ENCODE data around the gene PRICKLE1.

The PRICKLE1 gene

DNA sequence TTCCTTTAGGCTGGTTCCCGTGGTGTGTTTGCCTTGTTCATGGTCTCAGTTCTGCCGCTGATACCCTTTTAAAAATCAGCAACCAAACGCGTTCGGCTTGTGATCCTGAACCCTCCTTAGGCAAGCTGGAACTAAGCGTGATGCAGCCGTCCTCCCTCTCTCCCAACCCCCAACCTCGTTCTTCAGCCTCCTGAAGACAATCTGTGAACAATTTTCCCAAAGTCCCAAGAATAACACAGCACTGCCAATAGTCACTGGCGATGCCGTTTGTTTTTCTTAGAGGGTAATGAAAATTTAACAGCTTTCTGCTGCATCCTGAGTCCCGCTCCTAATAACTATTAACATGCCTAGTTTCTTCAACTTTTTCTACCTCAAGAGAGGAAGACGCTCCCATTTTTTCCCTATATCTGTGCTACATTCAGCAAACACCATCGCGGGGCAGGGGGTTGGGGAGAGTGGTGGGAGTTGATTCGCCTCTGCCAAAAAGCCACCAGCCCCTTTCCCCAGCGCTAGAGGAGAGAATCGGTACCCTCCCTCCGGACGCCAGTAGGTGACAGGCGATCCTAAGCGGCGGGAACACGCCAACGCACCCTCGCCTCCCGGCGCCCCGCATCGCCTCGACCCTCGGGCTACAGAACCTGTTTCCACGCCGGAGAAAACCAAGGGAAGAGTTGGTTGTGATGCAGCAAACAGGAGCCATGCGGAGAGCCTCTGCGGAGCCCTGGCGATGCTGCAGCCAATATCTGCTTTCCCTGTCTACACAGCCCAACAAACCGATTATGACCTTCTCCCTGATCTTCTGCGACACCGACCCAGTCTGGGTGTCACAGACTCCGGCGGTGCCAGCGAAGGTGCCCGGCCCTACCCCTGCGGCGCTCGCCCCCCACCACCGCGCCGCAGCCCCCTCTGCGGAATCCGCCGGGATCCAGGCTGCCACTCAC lies 752 bp downstream of the PRICKLE1 start:
- no peak for DNase-seq (ENCODE audit: low read depth in 2 of 2)

DNA sequence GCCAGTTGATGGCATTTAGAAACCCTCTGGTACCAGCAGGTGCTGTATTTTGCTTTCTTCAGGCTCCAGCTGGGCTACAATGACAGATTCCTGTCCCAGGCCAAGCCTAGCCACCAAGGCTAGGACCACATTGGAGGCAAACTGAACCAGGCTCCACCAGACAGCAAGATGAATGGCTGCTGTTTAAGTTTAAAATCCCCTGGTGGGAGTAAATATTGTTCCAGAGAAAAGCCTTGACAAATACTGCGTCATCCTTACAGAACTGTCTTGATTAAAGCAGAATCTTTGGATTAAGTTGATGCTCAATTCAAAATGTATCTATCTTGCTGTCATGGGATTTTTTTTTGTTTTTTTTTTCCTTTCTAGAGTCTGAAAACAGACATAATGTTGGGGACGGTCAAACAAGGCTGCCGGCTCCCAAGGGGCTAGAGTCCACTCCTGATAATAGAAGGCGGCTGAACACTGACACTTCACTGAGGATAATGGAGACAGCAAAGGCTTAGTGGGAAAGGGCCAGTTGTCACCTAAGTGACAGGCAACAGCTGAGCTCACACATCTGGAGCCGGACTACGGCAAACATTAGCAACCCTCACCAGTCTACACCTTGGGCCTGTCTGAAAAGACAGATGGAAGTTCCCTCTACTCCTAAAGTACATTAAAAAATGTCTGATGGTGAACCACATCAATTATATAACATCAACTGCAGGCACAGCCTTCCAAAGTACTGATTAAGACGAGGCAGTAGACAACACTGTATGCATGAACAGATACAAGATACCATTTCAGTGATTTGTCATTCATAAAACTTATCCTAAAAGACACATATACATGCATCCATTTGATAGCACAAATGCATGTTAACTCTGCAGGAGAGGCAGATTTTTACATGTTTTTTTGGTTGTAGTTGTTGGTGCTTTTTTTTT lies 1.7 kb downstream of the PRICKLE1 start:
- no peak for DNase-seq (ENCODE audit: low read depth in 2 of 2)

GRCh38 chr12:42586268-42586667 lies 3.3 kb downstream of the PRICKLE1 start:
- DNase-seq (ENCODE audit: low read depth in 2 of 2): no peak

GRCh38 chr12:42585841-42586216 lies 3.7 kb downstream of the PRICKLE1 start:
- DNase-seq (ENCODE audit: low read depth in 2 of 2): no peak

DNA sequence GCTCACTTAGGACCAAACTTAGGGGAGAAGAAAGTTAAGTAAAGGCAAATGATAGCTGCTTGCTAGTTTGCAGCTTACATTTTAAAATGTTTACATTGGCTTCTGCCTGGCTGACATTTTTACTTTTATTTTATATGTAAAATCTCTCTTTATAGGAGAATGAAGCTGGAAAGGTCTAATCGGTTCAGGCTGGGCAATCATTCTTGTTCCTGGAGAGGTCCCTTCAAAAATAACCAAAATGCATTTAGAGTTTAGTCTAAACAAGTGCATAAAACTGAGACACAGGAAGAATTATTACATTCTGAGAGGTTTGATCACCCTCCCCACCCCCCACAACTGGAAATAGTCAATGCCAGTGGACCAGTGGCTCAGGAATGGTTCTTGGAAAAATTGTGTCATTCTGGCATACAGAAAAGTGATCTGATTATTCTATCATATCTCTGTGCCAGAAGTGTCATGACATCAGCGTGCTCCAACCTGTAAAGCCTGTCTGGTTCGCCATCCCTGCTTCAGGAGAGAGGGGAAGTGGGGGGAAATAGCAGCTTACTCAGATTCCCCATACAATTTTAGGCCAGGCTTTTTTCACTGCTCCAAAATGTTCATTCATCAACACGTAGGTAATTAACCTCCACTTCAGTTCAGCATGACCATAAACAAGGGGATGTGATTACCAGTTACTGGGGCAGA lies 4.2 kb downstream of the PRICKLE1 start:
- no peak for DNase-seq (ENCODE audit: low read depth in 2 of 2)

DNA sequence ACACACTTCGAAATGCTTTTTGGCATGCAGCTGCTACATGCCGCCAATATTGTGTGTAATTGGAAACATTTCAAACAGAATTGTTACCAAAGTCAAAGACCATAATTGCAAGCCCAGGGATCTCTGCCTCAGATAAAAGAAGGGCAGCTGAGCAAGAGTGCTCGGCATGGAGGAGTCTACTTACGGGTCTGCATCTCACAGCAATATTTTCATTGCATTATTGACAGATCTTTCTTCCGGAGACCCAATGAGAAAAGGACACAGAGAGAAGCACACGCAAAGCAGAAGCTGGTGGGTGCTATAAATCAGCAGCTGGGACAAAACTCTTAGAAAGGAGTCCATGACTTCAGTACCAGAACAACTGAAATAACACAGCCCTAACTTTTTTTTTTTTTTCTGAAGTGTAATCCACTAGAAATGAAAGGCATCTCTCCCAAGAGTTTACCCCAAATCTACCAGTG lies 4.9 kb downstream of the PRICKLE1 start:
- no peak for DNase-seq (ENCODE audit: low read depth in 2 of 2)

GRCh38 chr12:42583016-42583415 lies 6.5 kb downstream of the PRICKLE1 start:
- DNase-seq (ENCODE audit: low read depth in 2 of 2): no peak

- no peak for DNase-seq (ENCODE audit: low read depth in 2 of 2)
Observed at GRCh38 chr12:42582498-42582897, 7.0 kb downstream of the PRICKLE1 start.

DNA sequence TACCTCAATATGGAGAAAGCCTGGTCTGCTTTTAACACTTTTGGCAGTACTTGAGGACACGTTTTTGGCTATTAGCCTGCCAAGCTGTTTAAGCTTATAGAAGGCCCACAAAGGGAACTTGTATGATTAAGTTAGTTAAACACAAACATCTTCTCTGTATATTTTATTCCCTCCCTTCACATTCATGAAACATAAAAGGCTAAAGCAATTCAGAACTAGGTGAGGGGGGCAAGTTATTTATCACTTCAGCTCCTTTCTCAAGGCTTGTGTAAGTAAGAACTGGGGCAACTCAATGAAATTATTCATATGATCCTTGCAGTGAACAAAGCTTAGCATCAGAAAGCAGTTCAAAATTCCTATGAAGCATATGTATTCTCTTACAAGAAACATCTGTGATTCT lies 7.5 kb downstream of the PRICKLE1 start:
- no peak for DNase-seq (ENCODE audit: low read depth in 2 of 2)

DNA sequence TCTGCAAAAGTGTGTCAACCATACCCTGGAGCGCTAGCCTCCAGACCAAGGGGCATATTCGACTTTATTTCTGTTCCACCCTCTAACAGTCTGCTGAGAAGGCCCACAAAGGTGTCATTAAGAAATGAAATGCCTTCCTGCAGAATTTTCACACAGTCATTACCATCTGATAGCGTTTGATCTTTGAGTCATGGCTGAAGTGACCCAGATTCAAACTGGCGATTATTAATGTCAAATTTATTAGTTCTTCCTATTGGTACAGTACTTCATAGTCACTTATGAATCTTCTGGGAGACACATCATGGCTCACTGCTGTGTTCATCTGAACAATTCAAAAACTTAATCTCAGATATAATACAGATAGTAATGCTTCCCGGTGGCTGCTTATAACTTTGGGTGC lies 13.2 kb downstream of the PRICKLE1 start:
- no peak for DNase-seq (ENCODE audit: low read depth in 2 of 2)

DNA sequence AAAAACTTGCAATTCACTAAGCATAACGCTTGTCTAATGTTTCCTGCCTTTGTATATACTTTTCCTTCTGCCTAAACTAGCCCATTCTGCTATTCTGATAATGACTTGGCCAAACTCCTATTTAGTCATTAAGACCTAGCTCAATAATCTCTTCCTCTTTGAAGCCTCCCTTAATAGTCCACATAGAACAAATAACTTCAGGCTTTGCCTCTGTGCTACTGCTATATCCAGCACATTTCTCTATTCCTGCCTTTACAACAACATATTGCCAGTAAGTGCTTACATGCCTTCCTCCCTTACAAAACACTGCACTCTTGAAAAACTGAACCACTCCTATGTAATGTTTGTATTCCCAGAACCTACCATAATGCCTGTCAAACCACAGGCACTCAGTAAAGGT lies 13.8 kb downstream of the PRICKLE1 start:
- DNase-seq (ENCODE audit: low read depth in 2 of 2): no peak

DNA sequence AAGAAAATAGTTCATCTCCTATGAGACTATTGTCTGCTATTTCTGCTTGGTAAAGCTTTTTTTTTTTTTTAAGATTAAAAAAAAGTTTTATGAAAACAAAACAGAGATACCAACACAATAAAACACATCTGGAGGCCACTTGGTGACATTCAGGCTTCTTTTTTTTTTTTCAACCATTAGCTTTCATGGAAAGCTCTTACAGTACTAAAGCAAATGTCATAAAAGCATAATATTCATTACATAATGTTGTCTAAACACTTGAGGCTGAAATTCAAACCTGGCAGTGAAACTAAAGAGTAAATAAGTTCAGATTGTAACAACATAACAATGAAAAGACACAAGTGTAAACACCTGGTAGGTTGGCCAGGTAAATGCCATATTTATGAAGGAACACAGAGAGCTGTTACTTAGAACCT lies 14.7 kb downstream of the PRICKLE1 start:
- no peak for DNase-seq (ENCODE audit: low read depth in 2 of 2)

- DNase-seq (ENCODE audit: low read depth in 2 of 2): no peak
Observed at GRCh38 chr12:42571327-42572009, 18.1 kb downstream of the PRICKLE1 start.

GRCh38 chr12:42570076-42570475 lies 19.5 kb downstream of the PRICKLE1 start:
- no peak for DNase-seq (ENCODE audit: low read depth in 2 of 2)

DNA sequence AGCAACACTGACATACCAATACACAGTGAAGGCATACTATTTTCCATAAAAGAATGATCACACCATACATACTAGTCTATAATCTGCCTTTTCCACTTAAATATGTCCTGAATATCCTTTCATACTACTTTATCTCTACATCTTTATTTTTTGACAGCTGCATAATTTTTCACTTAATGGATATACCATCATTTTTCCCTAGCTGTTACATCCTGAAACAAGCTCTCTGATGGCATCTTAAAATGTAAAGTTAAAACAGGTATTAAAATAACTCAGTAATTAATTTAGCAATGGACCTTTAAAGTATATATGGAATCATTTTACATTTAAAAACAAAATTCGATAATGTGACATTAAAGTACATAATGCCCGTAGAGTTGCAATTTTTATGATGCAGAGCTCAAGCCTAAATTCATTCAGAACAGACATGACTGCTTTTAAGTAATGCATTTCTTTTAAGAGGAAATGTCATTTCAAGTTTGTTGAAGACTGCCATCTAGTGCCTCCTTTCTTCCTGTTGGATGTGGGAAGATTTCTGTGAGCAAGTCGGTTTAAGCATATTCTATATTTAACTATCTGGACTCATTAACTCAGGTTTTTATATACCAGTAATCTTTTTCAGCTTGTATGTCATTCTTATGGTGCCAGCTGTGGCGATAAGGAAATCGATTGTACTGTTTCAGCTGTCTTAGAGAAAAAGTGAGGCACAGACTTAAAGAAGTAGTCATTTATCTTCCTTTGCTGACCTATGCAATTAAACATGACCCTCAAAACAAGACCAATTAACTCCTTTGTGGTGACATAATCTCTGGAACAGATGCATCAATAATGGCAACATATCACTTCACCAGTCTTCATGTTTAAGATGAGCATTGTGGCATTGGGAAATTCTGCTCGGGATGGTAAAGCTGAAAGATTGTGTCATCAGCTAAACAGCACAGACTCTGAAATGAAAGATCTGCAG lies 20.3 kb downstream of the PRICKLE1 start:
- DNase-seq (ENCODE audit: low read depth in 2 of 2): no peak

- no peak for DNase-seq (ENCODE audit: low read depth in 2 of 2)
Observed at GRCh38 chr12:42565633-42566032, 23.9 kb downstream of the PRICKLE1 start.

DNA sequence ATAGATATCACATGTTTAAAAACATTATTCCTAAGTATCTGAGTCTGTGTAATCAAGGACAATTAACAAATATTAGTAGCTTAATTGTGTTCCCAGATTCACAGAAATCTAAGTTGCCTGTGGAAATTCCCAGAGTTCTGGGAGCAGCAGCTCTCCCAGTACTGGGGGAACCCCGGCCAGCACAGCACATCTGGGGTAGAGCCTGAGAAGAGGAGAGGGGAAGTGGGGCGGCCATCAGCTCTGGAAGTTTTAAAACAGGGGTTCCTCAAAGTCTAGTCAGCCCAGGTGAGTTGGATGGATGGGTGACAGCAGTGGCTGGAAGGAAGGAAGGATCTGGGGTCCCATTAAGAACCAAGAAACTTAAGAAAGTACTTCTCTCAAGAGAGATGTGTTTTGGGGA lies 24.6 kb downstream of the PRICKLE1 start:
- no peak for DNase-seq (ENCODE audit: low read depth in 2 of 2)

- DNase-seq (ENCODE audit: low read depth in 2 of 2): no peak
Observed at GRCh38 chr12:42564556-42564955, 25.0 kb downstream of the PRICKLE1 start.

- DNase-seq (ENCODE audit: low read depth in 2 of 2): no peak
Observed at GRCh38 chr12:42560977-42561376, 28.6 kb downstream of the PRICKLE1 start.

DNA sequence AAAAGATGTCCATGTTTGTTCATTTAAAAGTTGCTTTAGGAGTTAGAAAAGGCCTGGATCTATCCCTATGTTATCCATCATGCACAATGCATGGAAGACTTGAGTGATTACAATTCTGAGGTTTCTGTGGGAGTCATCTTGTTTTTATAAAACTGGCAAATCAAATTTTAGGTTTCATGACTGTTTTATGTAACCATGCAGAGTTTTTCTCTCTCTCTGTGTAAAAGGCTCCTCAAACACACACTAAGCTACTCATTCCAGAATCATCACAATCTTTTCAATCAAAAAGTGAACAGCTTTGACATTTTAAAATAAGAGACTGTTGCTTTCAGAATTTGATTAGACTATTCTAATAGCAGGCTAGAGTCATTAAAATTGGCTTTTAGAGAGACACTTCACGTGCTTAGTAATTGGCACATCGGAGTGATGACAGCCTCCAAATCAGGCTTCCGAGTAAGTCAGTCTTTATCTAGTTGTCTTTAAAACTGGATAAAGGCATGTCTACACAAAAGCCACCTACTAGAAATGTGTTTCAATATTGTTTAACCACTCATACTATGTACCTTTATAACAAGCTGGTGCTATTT lies 31.9 kb downstream of the PRICKLE1 start:
- no peak for DNase-seq (ENCODE audit: low read depth in 2 of 2)

All from stimulated activated CD8-positive, alpha-beta memory T cell treated with anti-CD3 and anti-CD28 coated beads, Interleukin-2, amount 100 ng/mL, for 1 hour (primary cell).